Sigmoid colon (tissue), 4 donors: ENCODE measurements around the gene PRKG1.

ENCODE experiments used
- CTCF ChIP-seq, 4 experiments: fragments of 450-650 bp in 3 of 4; fragments of 200-600 bp in 1 of 4; IDR thresholded peaks; one replicate each; pipeline ENCODE4 v1.5.1; 2016 to 2019; ENCODE audit warnings: antibody characterized with exemption in 4 of 4, mild to moderate bottlenecking in 3 of 4, moderate library complexity in 2 of 4
- POLR2A ChIP-seq, 2 donors: fragments of 450-650 bp; IDR thresholded peaks; one replicate each; pipeline ENCODE4 v1.6.1; 2016; ENCODE audit warnings: antibody characterized with exemption in 2 of 2, mild to moderate bottlenecking in 2 of 2, moderate library complexity in 2 of 2
- POLR2AphosphoS5 ChIP-seq, 4 donors: sonication (generic); formaldehyde crosslinking; IDR thresholded peaks; one replicate each; pipeline ENCODE4 v1.6.1; 2017; ENCODE audit warnings: antibody characterized with exemption in 4 of 4

GRCh38 chr10:51176976-51177695, 102.8 kb downstream of the PRKG1 start:
- TF ChIP-seq POLR2AphosphoS5 (IDR thresholded peaks at IDR 0.05) = no peak
- TF ChIP-seq CTCF (IDR thresholded peaks at IDR 0.05) = no peak
- no peak for TF ChIP-seq POLR2A (IDR thresholded peaks at IDR 0.05)
